ENCODE measurements around the gene CHIT1.

CHIT1 gene

GRCh38 chr1:203217668-203218067, 11.8 kb downstream of the CHIT1 start:
- Histone ChIP-seq H3K27ac (ENCODE audit: low read length) (no peak overlapping the region), H3K9me2 (replicated peaks; ENCODE audit: insufficient read depth, low read length) (no peaks in the 10 kb centered on the region), H2AFZ (ENCODE audit: low read length) (no peak overlapping the region), H3K9me3 (replicated peaks; ENCODE audit: insufficient read depth, low read length) (no peaks in the 10 kb centered on the region), H3K4me3 (ENCODE audit: low read length) (no peak overlapping the region), H4K20me1 (ENCODE audit: insufficient read depth, low read length) (no peaks in the 10 kb centered on the region), H3K9ac (ENCODE audit: low read length) (no peak overlapping the region), H3K4me1 (ENCODE audit: low read length) (no peaks in the 10 kb centered on the region), H3F3A (ENCODE audit: insufficient read depth, low read length) (no peaks in the 10 kb centered on the region), H3K4me2 (ENCODE audit: low read depth, low read length) (no peak overlapping the region), H3K27me3 (replicated peaks; ENCODE audit: insufficient read depth, low read length) (no peaks in the 10 kb centered on the region), H3K79me2 (ENCODE audit: low read length) (no peaks in the 10 kb centered on the region), H3K36me3 (replicated peaks; ENCODE audit: insufficient read depth, low read length) (no peaks in the 10 kb centered on the region)
- no peak for DNase-seq
- TF ChIP-seq EZH2 (optimal IDR thresholded peaks at IDR 0.05; ENCODE audit: low read depth, low read length) (no peak), CTCF (IDR thresholded peaks at IDR 0.05; ENCODE audit: low read length) (no peak), EZH2phosphoT487 (IDR thresholded peaks at IDR 0.05; ENCODE audit: low read length) (no peak)

GRCh38 chr1:203217139-203217655, 12.3 kb downstream of the CHIT1 start:
- no peaks in the 10 kb centered on the region for H3K9me2 ChIP-seq (replicated peaks; ENCODE audit: insufficient read depth, low read length)
- no peaks in the 10 kb centered on the region for H3K9me3 ChIP-seq (replicated peaks; ENCODE audit: insufficient read depth, low read length)
- no peak overlapping the region for H3K4me3 ChIP-seq (ENCODE audit: low read length)
- DNase-seq: peak; percentile 31
- no peaks in the 10 kb centered on the region for H4K20me1 ChIP-seq (ENCODE audit: insufficient read depth, low read length)
- no peaks in the 10 kb centered on the region for H3K27me3 ChIP-seq (replicated peaks; ENCODE audit: insufficient read depth, low read length)
- no peaks in the 10 kb centered on the region for H3F3A ChIP-seq (ENCODE audit: insufficient read depth, low read length)
- H3K36me3 ChIP-seq (replicated peaks; ENCODE audit: insufficient read depth, low read length): no peaks in the 10 kb centered on the region
- no peak overlapping the region for H3K27ac ChIP-seq (ENCODE audit: low read length)
- no peak overlapping the region for H3K9ac ChIP-seq (ENCODE audit: low read length)
- TF ChIP-seq CTCF (IDR thresholded peaks at IDR 0.05; ENCODE audit: low read length) (peak; percentile 38), EZH2phosphoT487 (IDR thresholded peaks at IDR 0.05; ENCODE audit: low read length) (no peak), EZH2 (optimal IDR thresholded peaks at IDR 0.05; ENCODE audit: low read depth, low read length) (no peak)
- H3K4me2 ChIP-seq (ENCODE audit: low read depth, low read length): no peak overlapping the region
- no peak overlapping the region for H2AFZ ChIP-seq (ENCODE audit: low read length)
- H3K4me1 ChIP-seq (ENCODE audit: low read length): no peaks in the 10 kb centered on the region
- no peaks in the 10 kb centered on the region for H3K79me2 ChIP-seq (ENCODE audit: low read length)

GRCh38 chr1:203216274-203217138, 13.0 kb downstream of the CHIT1 start:
- H4K20me1 ChIP-seq (ENCODE audit: insufficient read depth, low read length): no peaks in the 10 kb centered on the region
- H3K36me3 ChIP-seq (replicated peaks; ENCODE audit: insufficient read depth, low read length): no peaks in the 10 kb centered on the region
- H3K79me2 ChIP-seq (ENCODE audit: low read length): no peaks in the 10 kb centered on the region
- peak; percentile 87 for TF ChIP-seq CTCF (IDR thresholded peaks at IDR 0.05; ENCODE audit: low read length)
- TF ChIP-seq EZH2 (optimal IDR thresholded peaks at IDR 0.05; ENCODE audit: low read depth, low read length): no peak
- H2AFZ ChIP-seq (ENCODE audit: low read length): no peak overlapping the region
- DNase-seq: peak; percentile 83
- H3K4me1 ChIP-seq (ENCODE audit: low read length): no peaks in the 10 kb centered on the region
- H3K9me2 ChIP-seq (replicated peaks; ENCODE audit: insufficient read depth, low read length): no peaks in the 10 kb centered on the region
- no peak overlapping the region for H3K9ac ChIP-seq (ENCODE audit: low read length)
- no peak overlapping the region for H3K4me2 ChIP-seq (ENCODE audit: low read depth, low read length)
- H3K4me3 ChIP-seq (ENCODE audit: low read length): no peak overlapping the region
- no peaks in the 10 kb centered on the region for H3K27me3 ChIP-seq (replicated peaks; ENCODE audit: insufficient read depth, low read length)
- H3F3A ChIP-seq (ENCODE audit: insufficient read depth, low read length): no peaks in the 10 kb centered on the region
- no peak overlapping the region for H3K27ac ChIP-seq (ENCODE audit: low read length)
- no peaks in the 10 kb centered on the region for H3K9me3 ChIP-seq (replicated peaks; ENCODE audit: insufficient read depth, low read length)

Data from MM.1S (cell line).